Stimulated activated CD8-positive, alpha-beta memory T cell treated with anti-CD3 and anti-CD28 coated beads, Interleukin-7, amount 100 ng/mL, for 1 hour (primary cell): ENCODE results near the gene NUPR1.
"Not testable (repeated sequence)": the region's sequence is repeated elsewhere in the genome, so short reads cannot be mapped to it uniquely, and the experiment has no call there.

Experiments
- DNase-seq, 2 donors: peaks; one replicate each; pipeline ENCODE4 v3.0.0-alpha.2; 2020; ENCODE audit warnings: low read depth in 2 of 2

NUPR1 gene

GRCh38 chr16:28498666-28499381 lies 40.0 kb downstream of the NUPR1 start:
- DNase-seq: no peak

- no peak for DNase-seq
Observed at GRCh38 chr16:28497861-28498599, 40.7 kb downstream of the NUPR1 start.

- no peak for DNase-seq
Observed at GRCh38 chr16:28497386-28497785, 41.4 kb downstream of the NUPR1 start.

GRCh38 chr16:28496844-28497243 lies 41.9 kb downstream of the NUPR1 start:
- DNase-seq: no peak

- DNase-seq: no peak
Observed at GRCh38 chr16:28495795-28496749, 42.7 kb downstream of the NUPR1 start.

GRCh38 chr16:28495098-28495793 lies 43.5 kb downstream of the NUPR1 start:
- DNase-seq: no peak

- peak; percentile 64 to 65 for DNase-seq
Observed at GRCh38 chr16:28494121-28494851, 44.5 kb downstream of the NUPR1 start, which contains the start of gene APOBR. Gene APOBR, plus strand, starts transcription at chr16:28494643. Its CDS starts 39 bp downstream, at chr16:28494682.

- DNase-seq: no peak
Observed at GRCh38 chr16:28492511-28492910, 46.3 kb downstream of the NUPR1 start.

- DNase-seq: peak; percentile 64
Observed at GRCh38 chr16:28491970-28492474, 46.8 kb downstream of the NUPR1 start, which contains the start of gene CLN3. Gene CLN3, minus strand, starts transcription at chr16:28492074. Its CDS starts 315 bp downstream, at chr16:28491759.

- DNase-seq: no peak
Observed at GRCh38 chr16:28491230-28491969, 47.4 kb downstream of the NUPR1 start.

GRCh38 chr16:28486266-28486665 lies 52.5 kb downstream of the NUPR1 start:
- no peak for DNase-seq

- not testable (repeated sequence) for DNase-seq
Observed at GRCh38 chr16:28483361-28483760, 55.4 kb downstream of the NUPR1 start.
